GM18511 (cell line): ENCODE measurements around the gene SLC5A10.
"Not testable (repeated sequence)": the region's sequence is repeated elsewhere in the genome, so short reads cannot be mapped to it uniquely, and the experiment has no call there.

ENCODE experiments used
- ATAC-seq: cut with Tn5 transposase; IDR thresholded peaks from one replicate; pipeline ENCODE4 v1.9.1; 2021; ENCODE audit warnings: mild to moderate bottlenecking, moderate library complexity; ENCODE audit not compliant: unreplicated experiment

The SLC5A10 gene

DNA sequence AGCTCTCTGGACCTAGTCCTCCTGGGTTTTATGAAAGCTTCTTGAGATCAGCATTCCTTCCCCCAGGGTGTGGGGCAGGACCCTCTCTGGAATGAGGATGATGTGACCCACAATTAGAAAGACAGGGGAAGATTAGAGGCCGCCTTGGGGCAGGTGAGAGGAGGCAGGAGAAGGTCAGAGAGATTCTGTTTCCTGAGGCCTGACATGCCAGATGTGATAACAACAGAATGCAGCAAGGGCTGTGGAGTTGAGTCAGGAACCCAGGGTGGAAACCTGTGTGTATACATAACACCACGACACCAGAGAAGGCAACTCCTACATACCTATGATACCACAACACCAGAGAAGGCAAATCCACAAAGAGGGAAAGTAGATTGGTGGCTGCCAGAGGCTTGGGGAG lies 5.4 kb upstream of the SLC5A10 start:
- ATAC-seq, result no peak

DNA sequence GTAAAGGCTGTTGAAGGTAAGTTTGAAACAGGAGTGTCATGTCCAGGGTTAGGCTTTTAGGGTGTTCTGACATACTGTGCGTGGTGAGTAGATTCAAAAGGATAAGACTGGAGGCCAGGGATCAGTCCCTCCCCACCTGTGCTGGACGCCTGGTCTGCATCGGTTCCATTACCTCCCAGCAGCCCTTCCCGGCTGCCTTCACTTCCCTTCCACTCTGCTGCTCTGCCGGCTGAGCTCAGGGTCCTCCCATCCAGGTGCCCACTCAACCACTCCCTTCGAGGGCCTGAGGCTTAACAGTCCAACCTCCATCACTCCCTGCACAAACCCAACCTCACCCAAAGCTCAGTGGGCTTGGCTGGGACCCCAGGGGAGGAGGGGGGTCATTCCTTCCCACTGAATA lies 4.1 kb upstream of the SLC5A10 start:
- ATAC-seq, result no peak

DNA sequence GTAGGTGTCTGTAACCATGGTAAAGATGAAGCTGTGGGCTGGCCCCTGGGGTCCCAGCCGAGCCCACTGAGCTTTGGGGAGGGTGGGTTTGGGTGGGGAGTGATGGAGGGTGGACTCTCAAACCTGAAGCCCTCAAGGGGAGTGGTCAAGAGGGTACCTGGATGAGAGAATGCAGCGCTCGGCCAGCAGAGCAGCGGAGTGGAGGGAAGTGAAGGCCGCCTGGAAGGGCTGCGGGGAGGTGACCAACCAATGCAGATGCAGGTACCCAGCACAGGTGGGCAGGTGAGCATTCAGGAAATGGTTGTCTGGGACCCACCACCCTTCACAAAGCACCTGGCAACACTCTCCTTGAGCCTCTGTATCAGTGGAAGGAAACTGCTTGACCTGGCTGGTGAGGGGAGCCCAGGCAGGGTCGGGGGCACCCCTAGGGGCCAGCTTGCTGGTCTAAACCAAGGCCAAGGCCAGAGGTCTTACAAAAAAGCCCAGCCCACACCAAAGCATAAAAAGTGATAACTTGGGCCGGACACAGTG lies 3.4 kb upstream of the SLC5A10 start:
- no peak for ATAC-seq

DNA sequence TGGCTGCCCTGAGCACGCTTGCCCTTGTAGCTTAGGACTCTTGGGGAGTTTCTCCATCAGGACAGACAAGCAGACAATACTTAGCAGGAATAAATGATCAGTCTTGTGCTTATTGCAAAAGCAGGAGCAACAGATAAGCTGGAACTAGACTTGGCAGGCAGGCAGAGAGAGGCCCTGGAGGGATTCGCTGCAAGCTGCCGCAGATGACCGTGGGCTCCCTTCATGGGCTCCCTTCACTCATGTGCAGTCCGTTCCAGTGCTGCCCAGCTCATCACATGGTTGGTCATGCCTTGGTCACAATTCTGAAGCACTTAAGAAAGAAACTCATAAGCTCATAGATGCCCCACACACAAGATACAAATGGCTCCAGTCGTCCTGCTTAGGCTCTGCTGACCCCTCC lies 2.4 kb upstream of the SLC5A10 start:
- ATAC-seq, result no peak

DNA sequence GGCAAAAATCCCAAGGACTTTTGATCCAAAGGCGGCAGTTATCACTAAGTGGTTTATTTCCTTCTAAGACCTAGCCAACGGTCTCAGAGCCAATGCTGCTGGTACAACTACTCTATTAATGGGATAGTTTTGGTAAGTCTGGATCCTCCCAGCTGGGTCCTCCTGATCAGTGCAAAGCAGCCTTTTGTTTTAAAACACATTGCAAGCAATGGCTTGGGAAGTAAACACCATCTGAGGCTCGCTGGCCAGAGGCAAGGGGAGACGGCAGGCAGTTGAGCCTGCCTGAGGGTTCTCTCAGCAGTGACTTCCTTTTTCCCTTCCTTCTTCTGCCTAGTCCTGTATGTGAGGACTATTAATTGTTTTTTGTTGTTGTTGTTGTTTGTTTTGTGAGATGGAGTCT lies 1.6 kb upstream of the SLC5A10 start:
- no peak for ATAC-seq

DNA sequence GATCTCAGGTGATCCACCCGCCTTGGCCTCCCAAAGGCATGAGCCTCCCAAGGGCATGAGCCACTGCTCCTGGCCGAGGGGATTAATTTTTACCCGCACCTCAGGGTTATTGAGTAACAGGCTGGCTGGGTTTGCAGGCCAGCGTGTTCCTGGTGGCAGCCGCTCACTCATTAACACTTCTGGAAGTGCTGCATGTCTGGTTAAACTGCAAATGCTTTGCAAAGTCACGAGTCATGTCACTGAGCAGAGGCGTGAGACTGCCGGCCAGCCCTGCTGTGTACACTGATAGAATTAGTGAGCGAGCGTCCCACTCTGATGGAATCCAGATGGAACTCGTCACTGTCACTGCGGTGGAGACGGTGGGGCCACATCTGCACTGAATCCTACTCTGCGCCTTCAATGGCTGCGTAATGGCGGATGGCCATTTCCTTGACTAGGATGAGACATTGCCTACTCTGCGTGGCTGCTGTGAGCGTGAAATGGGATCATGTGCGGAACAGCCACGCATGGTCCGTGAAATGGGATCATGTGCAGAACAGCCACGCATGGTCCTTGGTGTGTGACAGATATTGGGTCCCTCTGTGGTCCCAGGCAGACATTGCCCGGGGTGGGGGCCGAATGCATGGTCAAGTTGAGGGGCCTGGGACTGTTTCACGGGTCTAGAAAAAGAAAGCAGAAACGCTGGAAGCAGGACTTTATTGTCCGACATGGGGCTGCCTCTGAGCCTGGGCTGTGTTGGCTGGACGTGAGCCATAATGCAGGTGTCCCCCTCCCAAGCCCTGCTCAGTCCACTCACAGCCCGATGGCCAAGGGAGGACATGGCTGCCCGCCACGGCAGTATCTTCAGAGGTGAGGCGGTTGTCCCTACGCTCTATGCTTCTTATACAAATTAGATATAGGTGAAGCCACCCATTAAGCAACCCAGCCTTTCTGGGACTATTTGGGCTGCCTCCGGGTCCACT lies 740 bp upstream of the SLC5A10 start:
- no peak for ATAC-seq

DNA sequence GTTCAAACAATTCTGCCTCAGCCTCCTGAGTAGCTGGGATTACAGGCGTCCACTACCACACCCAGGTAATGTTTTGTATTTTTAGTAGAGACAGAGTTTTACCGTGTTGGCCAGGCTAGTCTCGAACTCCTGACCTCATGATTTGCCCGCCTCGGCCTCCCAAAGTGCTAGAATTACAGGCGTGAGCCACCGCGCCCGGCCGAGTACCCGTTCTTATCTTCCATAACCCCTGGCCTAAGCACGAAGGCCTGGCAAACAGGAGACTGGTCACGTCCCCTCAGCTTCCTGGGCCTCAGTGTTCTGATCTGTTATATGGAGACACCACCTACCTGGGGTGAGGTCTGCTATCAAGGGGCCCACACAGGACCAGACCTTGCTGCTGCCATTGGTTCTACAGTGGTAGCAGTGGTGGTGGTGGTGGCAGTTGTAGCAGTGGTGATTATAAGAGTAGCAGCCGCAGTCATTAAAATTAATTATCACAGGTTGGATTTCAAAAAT lies 1.3 kb downstream of the SLC5A10 start:
- ATAC-seq, result no peak

DNA sequence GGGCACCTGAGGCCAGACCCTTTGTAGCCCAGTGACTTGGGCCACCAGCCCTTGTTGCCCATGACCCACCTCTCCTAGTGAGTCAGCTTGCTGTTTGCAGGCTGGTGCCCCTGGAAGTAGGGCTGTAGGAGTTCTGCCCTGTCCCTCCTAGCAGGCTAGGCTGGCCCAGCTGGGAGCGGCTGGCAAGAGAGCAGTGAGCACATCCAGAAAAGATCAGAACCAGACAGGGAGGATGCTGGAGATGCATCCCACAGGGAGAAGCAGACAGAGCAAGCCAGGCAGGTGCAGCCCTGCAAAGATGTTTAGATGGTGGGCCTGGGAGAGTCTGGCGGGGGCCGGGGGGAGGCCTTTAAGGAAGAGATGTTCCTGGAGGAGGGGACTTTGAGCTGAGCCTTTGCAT lies 2.4 kb downstream of the SLC5A10 start:
- no peak for ATAC-seq

DNA sequence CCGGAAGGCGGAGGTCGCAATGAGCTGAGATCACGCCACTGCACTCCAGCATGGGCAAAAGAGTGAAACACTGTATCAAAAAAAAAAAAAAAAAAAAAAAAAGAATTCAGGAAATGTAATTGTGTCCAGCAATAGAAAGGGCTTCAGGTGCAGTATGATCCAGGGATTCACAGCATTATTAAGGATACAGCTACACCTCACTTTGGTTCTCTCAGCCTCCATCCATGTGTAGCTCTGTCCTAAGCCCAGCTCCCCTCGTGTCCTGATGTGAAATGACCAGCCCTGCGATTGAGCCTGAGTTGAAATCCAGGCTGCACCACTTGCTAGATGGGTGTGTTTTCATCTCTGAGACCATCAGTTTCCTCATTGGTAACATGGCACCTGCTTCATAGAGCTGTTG lies 3.0 kb downstream of the SLC5A10 start:
- no peak for ATAC-seq

DNA sequence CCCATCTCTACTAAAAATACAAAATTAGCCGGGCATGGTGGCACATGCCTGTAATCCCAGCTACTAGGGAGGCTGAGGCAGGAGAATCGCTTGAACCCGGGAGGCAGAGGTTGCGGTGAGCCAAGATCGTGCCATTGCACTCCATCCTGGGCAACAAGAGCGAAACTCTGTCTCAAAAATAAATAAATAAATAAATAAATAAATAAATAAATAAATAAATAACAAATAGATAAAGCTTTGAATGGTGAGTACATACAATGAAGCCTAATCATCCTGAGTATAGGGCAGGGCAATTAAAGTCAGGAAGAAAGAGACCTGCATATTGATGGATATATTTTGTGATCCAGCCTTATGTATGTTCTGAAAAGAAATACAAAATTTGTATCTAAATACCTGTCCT lies 4.1 kb downstream of the SLC5A10 start:
- ATAC-seq, result not testable (repeated sequence)

DNA sequence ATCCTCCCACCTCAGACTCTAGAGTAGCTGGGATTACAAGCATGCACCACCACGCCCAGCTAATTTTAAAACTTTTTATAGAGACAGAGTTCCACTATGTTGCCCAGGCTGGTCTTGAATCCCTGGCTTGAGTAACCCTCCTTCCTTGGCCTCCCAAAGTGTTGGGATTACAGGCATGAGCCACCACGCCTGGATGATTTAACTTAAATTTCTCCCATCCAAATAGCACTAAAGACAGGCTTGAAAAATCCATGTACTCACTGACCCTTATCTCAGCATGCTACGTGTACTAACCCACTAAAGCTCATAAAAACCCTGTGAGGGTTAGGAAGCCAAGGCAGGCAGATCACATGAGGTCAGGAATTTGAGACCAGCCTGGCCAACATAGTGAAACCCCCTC lies 4.6 kb downstream of the SLC5A10 start:
- ATAC-seq, result no peak

DNA sequence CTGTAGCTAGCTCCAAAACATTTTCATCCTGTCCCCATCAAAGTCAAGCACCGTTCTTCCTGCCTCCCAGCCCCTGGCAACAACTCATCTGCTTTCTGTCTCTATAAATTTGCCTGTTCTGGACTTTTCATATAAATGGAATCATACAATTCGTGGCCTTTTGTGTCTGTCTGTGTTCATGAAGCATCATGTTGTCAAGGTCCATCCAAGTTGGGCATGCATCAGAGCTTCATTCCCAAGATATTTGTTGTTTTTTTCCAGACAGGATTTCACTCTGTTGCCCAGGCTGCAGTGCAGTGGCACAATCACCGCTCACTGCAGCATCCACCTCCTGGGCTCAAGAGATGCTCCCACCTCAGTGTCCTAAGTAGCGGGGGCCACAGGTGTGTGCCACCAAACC lies 5.9 kb downstream of the SLC5A10 start:
- ATAC-seq, result no peak

DNA sequence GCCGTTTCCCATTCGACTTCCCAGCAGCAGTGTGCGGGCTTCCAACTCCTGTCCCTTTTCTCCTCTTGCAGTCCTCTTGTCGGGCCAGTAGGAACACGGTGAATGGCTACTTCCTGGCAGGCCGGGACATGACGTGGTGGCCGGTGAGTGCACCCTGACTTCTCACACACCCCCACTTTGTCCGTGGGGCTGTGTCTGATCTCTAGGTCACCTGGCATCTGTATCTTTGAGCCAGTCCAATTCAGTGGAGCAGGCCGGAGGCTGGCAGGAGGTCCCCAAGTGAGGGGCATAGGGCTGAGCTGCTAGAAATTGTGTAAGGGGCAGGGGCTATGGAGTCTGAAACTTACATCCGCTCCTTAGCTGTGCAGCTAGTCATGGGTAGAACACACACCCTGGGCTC lies 6.6 kb downstream of the SLC5A10 start:
- ATAC-seq, result no peak

DNA sequence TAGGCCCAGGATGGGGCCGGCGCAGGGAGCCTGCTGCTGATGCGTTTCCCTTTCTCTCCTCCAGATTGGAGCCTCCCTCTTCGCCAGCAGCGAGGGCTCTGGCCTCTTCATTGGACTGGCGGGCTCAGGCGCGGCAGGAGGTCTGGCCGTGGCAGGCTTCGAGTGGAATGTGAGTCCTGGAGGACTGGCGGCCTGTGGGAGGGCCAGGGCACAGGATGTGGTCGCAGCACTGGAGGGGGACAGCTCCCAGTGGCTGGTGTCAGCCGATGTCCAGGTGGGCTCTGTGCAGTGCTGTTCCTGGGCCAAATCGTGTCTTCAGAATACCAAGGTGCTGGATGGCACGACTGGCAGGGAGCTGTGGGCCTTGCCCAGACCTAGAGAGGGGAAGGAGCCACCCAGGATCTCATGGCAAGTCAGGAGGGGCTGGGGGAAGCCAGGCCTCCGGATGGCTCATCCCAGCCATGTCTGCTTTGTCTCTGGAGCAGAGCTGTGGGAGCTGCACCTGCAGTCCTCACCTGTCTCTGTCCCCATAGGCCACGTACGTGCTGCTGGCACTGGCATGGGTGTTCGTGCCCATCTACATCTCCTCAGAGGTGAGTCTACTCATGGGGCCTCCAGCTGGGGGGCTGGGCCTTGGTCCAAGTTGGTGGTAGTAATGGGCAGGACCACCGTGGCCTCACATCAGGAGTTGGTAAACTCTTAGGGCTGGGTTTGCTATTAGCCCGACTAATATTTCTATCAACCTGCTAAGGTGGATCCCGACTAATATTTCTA lies 7.3 kb downstream of the SLC5A10 start:
- no peak for ATAC-seq

DNA sequence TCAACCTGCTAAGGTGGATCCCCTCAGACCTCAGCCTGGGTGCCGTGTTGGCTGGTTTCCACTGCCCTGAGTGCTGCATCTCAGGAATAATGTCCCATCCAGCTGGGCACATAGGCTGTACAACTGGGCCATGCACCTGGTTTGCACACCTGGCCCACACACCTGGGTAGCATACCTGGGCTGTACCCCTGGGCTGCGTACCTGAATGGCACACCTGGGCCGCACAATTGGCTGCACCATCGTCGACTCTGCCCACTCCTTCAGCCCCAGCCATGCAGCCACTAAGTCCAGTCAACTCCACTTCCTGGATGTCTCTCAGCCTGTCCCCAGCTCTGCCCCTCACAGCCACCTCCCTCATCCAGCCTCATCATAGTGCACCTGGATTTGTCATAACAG lies 7.9 kb downstream of the SLC5A10 start:
- ATAC-seq, result no peak

DNA sequence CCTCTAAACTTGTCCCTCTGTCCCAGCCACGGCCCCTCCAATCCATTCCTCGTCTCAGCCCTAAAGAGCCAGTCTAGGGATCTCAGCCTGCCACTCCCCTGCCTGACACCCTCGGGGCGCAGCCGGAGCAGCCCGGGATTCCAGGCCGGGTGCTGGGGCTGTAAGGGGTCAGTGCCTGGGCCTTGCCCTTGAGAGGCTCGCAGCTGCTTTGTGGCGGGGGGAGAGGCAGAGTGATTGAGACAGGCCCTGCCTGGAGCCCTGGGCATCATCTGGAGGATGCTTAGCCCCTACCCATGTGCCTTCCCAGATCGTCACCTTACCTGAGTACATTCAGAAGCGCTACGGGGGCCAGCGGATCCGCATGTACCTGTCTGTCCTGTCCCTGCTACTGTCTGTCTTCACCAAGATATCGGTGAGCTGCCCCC lies 8.3 kb downstream of the SLC5A10 start:
- no peak for ATAC-seq

DNA sequence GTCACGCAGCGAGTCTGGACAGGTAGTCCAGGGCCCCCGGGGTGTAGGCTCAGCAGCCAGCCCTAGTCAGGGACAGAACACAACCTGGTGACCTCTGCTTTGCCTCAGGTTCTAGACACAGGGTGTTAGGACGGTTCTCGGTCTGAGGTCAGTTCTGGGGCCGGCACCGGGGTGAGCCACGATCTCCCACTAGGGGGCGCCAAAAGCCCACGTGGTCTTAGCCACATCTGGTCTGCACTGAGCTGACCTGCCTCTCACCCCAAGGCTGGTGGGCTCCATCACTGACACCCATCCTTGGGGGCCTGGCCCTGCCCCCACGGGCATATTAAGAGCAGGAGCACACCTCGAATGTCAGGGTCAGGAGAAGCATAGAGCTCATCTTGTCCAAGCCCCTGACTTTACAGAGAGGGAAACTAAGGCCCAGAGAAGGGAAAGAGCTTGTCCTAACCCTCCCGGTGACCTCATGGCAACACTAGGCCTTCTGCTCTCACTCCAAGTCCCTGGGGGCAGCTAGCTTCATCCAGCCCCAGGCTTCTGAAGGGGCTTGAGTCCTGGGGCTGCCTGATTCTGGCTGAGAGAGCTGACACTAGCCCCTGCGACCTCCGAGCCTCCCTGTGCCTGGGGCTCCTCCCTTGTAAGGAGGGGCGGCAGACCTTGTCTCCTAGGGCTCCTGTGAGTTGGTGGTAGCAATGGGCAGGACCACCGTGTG lies 9.0 kb downstream of the SLC5A10 start:
- ATAC-seq, result peak; percentile 78

DNA sequence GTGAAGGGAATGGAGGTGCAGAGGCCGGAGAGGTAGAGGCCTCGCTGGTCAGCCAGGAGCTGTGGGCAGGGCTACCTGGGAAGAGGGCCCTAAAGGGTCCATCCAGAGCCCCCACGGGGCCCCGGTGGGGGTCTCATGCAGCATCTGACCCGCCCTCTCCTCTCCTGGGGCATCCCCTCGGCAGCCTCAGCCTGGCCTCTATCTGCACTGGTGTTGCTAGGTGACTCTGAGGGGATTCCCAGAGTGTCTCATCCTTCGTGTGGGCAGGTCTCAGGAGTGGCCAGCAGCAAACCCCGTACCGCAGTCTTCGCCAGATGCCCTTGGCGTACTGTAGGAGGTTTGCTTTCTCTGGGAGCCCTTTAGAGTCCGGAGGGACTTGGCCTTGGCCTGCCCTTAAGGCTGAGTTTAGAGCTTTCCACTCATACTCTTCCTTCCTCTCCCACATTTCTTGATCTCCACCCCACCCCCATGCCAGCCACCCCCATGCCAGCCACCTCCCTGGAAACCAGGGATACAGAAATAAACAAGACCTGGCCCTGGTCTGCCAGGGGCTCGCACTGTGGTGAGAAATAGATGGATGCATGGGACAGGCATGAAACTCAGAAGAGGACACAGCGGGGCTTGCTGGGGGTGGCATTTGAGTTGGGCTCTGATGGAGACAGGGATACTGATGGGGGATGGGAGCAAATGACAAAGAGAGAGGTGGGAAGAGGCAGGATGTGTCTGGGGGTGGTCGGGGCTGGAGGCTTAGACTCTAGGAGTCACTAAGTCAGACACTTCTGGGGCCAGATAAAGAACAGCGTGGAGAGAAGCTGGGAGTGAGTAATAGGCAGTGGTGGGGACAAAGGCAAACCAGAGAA lies 9.9 kb downstream of the SLC5A10 start:
- no peak for ATAC-seq

DNA sequence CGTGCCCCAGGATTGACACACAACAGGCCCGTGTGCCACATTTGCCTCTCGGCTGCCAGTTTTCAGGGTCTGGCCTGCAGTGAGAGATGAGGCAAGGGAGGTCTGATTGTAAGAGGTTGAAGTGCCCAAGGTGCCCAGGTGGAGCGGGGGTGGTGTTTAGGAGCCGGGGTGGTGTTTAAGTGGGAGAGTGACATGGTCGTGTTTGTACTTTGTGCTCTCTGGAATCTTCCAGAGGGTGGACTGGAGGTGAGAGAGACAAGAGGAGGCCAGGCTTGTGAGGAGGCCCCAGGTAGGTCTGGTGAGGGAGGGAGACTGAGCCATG lies 10.5 kb downstream of the SLC5A10 start:
- ATAC-seq, result no peak
